HL-60/S4 treated with phorbol 12-myristate 13-acetate at 8.2 ng/mL for 4 days and 3 days (cell line): ENCODE results near the gene ASTN2.

Experiments used
- in situ Hi-C: fragments of 300-500 bp; cut with MboI; formaldehyde crosslinking; loops from 2 replicates; pipeline ENCODE4 v1.15.0; 2022; ENCODE audit warnings: low sequenced_read_pairs

Gene ASTN2

GRCh38 chr9:116774421-116775180 lies 640.3 kb downstream of the ASTN2 start:
- in situ Hi-C loops: no loop called here

GRCh38 chr9:116767219-116767618 lies 647.6 kb downstream of the ASTN2 start:
- in situ Hi-C loops: no loop called here

- in situ Hi-C loops: no loop called here
These were observed 649.8 kb downstream of the ASTN2 start for GRCh38 chr9:116765011-116765410.

DNA sequence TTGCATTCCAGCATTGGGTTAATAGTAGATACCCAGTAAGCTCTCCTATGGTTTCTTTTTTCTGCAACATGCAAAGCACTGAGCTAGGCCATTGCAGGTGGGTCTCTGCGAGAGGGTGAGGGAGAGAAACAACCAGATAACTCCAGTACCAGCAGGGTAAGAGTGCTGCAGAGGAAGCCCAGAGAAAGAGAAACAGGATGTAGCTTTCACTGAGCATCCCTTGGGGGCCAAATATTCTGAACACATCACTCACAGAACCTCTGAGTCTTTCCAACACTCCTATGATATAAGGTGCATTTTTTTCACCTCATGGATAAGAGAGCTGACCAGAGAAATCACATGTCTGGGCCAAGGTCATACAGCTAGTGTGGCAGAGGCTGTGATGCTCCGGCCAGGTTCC lies 651.1 kb downstream of the ASTN2 start:
- in situ Hi-C loops: no loop called here

DNA sequence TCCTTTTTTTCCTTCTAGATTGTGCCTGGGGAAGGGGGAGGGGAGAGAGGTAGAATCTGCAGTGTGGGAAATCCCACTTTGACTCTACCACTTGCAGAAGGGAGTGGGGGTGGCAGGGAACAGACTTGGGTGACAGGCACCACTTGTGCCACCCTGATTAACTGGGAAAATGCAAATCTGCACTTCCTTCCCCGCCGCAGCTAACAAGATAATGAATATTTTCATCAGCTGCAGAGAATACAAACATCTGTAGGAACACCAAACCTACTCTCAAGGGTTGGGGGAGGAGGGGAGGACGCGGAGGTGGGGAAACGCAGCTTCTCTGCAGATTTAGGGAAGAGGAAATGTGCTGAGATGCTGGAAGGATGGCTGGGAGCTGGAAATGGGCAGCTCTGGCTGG lies 654.2 kb downstream of the ASTN2 start:
- in situ Hi-C loops: no loop called here

GRCh38 chr9:116757030-116757429 lies 657.8 kb downstream of the ASTN2 start:
- in situ Hi-C loops: no loop called here

- in situ Hi-C loops: no loop called here
These were observed 661.5 kb downstream of the ASTN2 start for GRCh38 chr9:116753389-116753788.

- in situ Hi-C loops: no loop called here
These were observed 664.3 kb downstream of the ASTN2 start for GRCh38 chr9:116750510-116750909.

- in situ Hi-C loops: no loop called here
These were observed 665.1 kb downstream of the ASTN2 start for GRCh38 chr9:116749772-116750171.

- in situ Hi-C loops: no loop called here
These were observed 665.7 kb downstream of the ASTN2 start for GRCh38 chr9:116749176-116749575.

DNA sequence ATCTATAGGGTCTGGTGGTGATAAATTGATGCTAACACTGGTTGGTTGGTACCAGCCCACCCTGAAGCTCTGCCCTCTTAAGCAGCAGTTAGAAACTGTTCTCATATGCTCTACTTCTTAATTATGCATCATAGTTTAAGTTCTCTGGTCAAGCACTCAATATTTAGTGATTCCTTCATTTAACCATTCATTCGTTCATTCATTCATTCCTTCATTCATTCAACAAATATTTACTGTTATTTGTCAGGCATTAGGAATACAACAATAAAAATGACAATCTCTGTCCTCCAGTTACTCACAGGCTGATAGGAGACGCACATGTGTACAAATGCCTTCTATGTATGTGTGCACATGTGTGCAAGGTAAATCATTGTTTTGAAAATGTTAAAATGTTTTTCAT lies 673.1 kb downstream of the ASTN2 start:
- in situ Hi-C loops: no loop called here

- in situ Hi-C loops: no loop called here
These were observed 673.6 kb downstream of the ASTN2 start for GRCh38 chr9:116741086-116741740.

GRCh38 chr9:116737152-116737546 lies 677.7 kb downstream of the ASTN2 start:
- in situ Hi-C loops: no loop called here

DNA sequence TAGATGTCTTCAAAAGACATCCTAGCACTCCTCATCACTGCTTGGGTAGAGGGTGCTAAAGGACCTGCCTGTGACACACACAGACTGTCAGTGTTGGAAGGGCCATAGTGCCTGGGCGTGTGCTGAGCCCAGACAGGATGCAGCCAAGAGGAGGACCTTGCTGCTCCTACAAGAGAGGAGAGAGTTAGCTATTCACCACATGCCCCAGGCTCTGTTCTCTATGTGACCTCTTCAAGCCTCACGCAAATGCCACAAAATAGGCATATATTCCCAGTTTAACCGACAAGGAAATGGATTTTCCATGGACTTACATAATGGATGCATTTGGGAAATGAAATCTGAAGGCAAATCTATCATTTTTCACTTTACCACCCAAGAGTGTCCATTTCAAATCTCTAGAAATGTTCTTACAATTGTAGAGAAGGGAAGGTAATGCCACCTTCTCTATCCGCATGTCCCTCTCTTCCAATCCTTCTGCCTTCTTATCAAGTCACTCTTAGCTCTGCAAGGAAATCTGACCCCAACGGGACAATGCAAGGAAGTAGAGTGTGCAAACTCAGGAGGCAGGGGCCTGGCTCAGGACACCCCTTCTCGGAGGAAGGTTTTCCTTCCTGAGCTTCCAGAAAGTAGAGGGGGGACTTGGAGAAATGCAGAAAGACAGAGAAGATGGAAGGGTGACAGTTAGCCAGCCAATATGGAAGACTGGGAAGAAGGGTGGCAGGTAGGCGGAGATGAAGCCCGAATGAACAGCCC lies 678.3 kb downstream of the ASTN2 start:
- in situ Hi-C loops: no loop called here

DNA sequence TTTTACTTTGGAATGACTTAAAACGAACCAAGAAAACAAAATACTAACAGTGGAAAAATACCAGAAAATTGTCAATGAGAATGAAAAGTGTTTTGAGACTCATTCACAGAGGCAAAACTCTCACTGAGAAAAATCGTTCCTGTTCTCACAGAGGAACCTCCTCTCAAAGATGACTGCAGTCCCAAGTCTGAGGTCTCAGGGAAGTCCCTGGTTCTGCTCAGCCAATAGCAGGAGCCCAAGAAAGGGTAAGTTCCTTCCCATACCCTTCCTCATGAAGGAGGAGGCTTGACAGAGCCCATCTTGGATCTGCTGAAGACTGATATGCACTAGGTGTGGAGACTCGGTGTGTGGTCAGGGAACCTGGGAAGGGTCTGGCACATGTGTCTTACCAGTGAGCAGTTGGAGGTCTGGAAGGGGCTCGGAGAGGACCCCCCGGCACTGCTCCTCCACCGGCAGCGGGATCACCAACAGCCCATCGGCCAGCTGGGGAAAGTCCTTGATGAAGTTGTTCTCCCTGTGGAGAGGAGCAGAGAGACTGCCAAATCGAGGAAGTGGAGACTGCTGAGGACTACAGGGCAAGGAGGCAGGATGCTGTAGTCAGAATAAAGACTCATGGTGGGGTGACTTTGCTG lies 681.7 kb downstream of the ASTN2 start:
- in situ Hi-C loops: no loop called here

DNA sequence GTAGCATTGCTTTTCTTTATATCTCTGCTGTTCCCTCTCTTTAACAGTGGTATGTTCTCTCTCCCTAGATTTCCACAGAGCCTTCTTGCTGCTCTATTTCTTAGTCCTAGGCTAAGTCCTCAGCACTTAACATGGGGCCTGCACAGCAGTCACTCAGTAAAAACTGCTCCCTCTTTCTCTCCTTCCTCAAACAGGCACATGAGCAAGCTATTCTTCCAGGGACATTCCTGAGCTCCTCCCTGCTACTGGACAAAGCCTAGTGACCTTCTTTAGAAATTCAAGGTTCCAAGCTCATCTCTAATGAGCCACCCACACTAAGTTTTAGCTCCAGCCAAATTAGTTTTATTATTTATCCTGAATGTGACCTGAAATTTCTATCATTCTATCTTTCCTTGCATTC lies 688.3 kb downstream of the ASTN2 start:
- in situ Hi-C loops: no loop called here

DNA sequence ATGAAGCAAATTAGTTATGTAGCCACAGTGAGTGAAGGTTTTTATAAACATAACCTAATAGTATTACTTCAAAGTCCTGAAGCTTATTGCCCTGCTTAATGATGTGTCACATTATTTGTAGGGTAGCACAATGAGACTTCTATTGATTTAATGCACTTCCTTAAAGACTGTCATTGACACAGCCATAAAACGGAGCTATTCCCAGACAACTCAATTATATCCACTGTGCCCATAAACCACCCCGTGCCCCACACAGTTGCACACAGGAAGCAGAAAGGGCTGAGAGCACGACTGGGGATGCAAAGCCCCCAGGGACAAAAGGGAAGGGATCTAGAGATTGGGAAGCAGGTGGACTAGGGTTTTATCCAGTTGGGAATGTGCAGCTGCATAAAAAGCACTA lies 690.7 kb downstream of the ASTN2 start:
- in situ Hi-C loops: no loop called here

- in situ Hi-C loops: no loop called here
These were observed 692.9 kb downstream of the ASTN2 start for GRCh38 chr9:116721944-116722343.

DNA sequence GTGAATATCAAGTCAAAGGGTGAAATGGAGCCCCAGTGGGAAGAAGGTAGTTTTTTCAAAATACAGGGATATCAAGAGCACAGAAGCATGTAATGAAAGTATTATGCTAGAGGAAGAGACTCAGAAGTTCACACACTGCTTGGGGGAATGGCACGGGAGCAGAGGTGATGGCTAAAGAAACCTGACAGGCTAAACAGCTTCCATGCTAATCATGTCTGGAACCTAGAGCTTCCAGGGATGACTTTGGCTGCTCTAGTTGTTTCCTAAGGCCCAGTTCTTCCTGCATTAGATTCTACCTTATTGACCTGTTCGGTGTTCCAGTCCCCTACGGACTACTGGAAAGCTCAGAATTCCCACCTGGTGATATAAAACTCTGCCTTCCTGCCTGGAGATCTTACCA lies 693.4 kb downstream of the ASTN2 start:
- in situ Hi-C loops: no loop called here

DNA sequence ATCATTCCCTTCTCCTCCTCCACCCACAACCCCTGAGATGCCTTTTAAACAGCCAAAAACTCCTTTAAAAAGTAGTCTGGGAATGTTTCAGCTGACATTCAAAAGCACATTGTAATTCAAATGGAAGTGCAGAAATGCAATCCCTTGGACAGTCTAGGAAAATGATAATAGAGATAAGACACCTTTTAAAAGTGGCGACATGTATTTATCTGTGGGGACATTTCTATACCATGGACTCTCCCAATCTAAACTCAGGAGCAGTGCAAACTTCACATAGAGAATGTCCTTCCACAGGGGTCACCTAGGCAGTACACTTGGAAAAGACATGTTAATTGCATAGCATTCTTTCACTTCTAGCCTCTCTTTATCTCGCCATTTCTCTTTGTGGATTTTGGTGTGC lies 694.7 kb downstream of the ASTN2 start:
- in situ Hi-C loops: no loop called here

DNA sequence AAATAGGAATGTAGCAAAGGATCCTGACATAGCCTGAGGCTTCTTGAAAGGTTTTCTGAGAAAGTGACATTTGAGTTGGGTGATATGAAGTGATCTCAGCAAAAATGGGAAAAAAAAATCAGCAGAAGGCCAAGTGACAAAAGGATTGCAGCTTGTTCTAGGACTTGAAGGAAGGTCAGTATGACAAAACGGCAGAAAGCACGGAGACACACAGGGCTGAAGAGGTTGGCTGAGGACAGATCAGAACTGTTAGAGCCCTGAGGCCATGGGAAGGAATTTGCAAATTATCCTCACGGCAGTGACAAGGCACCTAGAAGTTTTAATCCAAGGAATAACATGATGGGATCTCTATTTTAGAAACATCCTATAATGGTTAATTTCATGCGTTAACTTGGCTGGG lies 696.7 kb downstream of the ASTN2 start:
- in situ Hi-C loops: no loop called here
